Dendritic cell treated with granulocyte-macrophage colony-stimulating factor and Interleukin-4, amounts not matched to agents 40 ng/mL and 50 ng/mL, for 4 days (primary cell): ENCODE results near the gene OTOGL.
"Not testable (repeated sequence)": the region's sequence is repeated elsewhere in the genome, so short reads cannot be mapped to it uniquely, and the experiment has no call there.

Experiments
- H3K27ac Mint-ChIP-seq: one replicate; pipeline ENCODE4 v1.8.0; 2022; ENCODE audit warnings: mild to moderate bottlenecking, mixed read lengths
- H3K27me3 Mint-ChIP-seq: one replicate; pipeline ENCODE4 v1.8.0; 2022; ENCODE audit warnings: mild to moderate bottlenecking, mixed read lengths
- H3K36me3 Mint-ChIP-seq: one replicate; pipeline ENCODE4 v1.8.0; 2022; ENCODE audit warnings: low read depth, mixed read lengths
- H3K4me1 Mint-ChIP-seq: one replicate; pipeline ENCODE4 v1.8.0; 2022; ENCODE audit warnings: low read depth, mixed read lengths
- H3K4me3 Mint-ChIP-seq: one replicate; pipeline ENCODE4 v1.8.0; 2022; ENCODE audit warnings: mild to moderate bottlenecking, moderate library complexity, mixed read lengths
- H3K9me3 Mint-ChIP-seq: one replicate; pipeline ENCODE4 v1.8.0; 2022; ENCODE audit warnings: mixed read lengths
- intact Hi-C: fragments of 100-400 bp; cut with micrococcal nuclease; formaldehyde crosslinking; loops from one replicate; pipeline ENCODE4 v1.15.0; 2022

OTOGL gene

GRCh38 chr12:80269803-80270552, 170.6 kb downstream of the OTOGL start:
- Mint-ChIP-seq H3K27me3 (no peaks in the 10 kb centered on the region), H3K9me3 (no peaks in the 10 kb centered on the region), H3K27ac (no peak overlapping the region), H3K36me3 (no peaks in the 10 kb centered on the region), H3K4me1 (no peaks in the 10 kb centered on the region), H3K4me3 (no peak overlapping the region)
- intact Hi-C loops, result loop anchor here (5.0 kb wide), 1 partner anchor 713 kb away; no protein-coding TSS in a partner anchor

DNA sequence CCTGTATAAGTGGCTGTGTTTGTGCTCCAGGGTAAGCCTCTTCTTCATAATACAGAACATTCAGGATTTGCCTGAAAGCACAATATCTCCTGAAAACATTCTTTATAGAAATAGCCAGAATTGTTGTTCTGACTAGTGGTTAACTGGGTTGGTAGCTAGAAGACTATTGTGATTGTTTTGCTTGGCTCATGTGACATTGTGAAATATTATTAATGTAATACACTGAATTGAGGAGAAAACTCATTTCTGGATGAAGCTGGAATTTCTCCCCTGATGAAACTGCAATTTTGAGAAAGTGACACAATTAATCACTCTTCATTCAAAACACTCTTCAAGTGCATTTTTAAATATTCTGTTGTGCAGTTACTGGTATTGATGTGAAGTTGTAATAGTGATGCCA, 172.4 kb downstream of the OTOGL start:
- no peak overlapping the region for H3K27ac Mint-ChIP-seq
- H3K27me3 Mint-ChIP-seq, result no peaks in the 10 kb centered on the region
- no peaks in the 10 kb centered on the region for H3K36me3 Mint-ChIP-seq
- H3K4me3 Mint-ChIP-seq, result no peak overlapping the region
- H3K9me3 Mint-ChIP-seq, result no peaks in the 10 kb centered on the region
- intact Hi-C loops, result no loop called here
- H3K4me1 Mint-ChIP-seq, result no peaks in the 10 kb centered on the region

DNA sequence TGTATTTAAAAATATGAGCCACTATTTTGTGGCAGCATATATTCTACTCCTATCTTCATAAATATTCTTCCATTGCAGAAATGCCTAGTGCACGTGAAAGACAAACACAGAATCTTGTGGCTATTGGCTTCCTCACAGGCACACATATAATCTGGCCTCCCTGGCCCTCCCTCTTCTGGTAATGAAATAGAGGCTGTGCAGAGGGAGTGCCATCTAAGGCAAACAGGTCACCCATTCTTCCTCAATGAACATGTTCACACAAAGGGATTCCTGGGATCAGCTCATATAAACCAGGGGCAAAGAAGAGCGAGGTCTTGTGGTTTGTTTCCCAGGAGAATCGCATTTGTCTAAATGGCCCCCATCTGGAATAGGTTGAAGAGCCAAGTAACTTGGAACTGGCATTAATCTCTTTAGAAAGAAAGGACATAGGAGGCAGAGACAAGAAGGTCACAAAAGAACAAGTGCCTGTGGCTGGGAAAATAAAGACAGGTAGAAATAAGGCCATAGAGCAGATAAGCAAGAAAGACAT, 173.1 kb downstream of the OTOGL start:
- Mint-ChIP-seq H3K9me3 (no peaks in the 10 kb centered on the region), H3K27ac (no peak overlapping the region), H3K27me3 (no peaks in the 10 kb centered on the region), H3K36me3 (no peaks in the 10 kb centered on the region), H3K4me1 (no peaks in the 10 kb centered on the region), H3K4me3 (no peak overlapping the region)
- intact Hi-C loops, result no loop called here

DNA sequence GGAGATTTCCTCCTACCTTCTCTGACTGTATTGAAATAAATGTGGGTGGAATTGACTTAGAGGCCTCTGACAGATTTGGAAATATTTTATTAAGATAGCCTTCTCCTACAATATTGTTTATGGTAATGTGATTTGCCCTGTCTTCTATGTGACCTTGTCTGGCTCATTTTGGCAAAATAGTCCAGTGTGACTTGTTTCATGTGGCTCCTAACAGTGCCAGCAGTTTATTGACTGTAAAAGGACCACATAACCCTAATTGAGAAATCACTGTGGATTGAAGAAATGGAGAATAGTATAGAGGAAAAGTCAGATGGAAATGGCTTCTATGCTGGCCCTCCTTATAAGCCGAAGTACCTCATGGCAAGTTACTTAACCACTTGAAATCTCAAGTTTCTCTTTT, 173.8 kb downstream of the OTOGL start:
- Mint-ChIP-seq H3K36me3 (no peaks in the 10 kb centered on the region), H3K27ac (no peak overlapping the region), H3K9me3 (no peaks in the 10 kb centered on the region), H3K27me3 (no peaks in the 10 kb centered on the region), H3K4me1 (no peaks in the 10 kb centered on the region), H3K4me3 (no peak overlapping the region)
- intact Hi-C loops, result no loop called here

DNA sequence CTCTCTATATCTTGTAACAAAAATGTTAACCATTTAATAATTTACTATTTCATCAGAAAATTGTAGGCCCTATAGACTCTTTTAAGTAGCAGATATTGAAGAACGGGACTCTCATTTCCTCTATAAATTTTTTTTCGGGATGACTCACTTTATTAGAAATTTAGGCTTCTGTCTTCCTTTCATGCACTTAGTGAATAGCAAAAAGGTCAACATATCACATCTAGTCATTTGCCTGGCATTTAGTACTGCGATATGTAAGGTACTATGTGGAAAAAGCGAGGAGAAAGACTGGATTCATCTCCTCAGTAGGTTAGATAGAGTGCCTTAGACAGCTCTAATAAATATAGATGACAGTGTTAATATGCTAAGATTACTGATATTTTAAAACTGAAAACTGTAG, 178.4 kb downstream of the OTOGL start:
- Mint-ChIP-seq H3K9me3 (no peaks in the 10 kb centered on the region), H3K4me1 (no peaks in the 10 kb centered on the region), H3K27ac (no peak overlapping the region), H3K4me3 (no peak overlapping the region), H3K27me3 (no peaks in the 10 kb centered on the region), H3K36me3 (no peaks in the 10 kb centered on the region)
- intact Hi-C loops, result no loop called here

DNA sequence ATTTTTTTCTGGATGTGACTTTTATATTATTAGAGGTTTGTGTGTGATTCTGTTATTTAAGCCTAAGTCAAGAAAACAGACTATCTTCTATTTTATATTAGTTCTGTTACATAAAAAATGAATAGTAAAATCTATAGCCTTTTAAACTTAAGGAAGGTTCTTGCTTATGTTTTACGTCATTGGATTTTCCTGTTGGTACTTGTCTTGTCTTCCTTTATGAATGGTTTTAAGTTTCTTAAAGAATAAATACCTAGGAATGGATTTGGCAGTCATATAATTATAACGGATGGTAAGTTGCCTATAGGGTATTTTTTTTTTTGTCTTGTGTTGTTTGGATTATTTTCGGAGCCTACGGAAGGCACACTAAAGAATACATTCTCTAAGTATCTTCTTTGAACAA, 182.9 kb downstream of the OTOGL start:
- intact Hi-C loops, result no loop called here
- no peaks in the 10 kb centered on the region for H3K27me3 Mint-ChIP-seq
- H3K36me3 Mint-ChIP-seq, result no peaks in the 10 kb centered on the region
- peaks cover 10% of the 10 kb centered on the region for H3K9me3 Mint-ChIP-seq
- no peak overlapping the region for H3K27ac Mint-ChIP-seq
- no peak overlapping the region for H3K4me3 Mint-ChIP-seq
- H3K4me1 Mint-ChIP-seq, result no peaks in the 10 kb centered on the region

DNA sequence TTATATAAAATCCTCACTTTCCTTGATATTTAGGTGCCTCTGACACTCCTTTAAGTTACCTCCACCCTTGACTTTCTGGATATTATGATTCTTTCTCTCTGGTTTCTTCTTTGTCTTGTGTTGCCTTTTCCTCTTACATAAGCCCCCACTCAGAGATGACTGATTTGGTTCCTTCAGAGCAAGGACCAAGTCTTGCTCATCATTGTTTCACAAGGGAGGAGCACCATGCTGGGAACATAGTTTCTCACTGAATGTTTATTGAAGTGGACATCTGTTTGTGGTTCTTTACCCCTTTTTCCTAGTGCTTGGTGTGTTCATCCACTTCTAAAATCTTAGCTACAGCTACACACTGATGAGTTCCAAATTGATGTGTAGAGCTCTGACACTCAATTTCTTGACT, 183.4 kb downstream of the OTOGL start:
- no peak overlapping the region for H3K27ac Mint-ChIP-seq
- H3K36me3 Mint-ChIP-seq, result no peaks in the 10 kb centered on the region
- H3K4me3 Mint-ChIP-seq, result no peak overlapping the region
- no peaks in the 10 kb centered on the region for H3K4me1 Mint-ChIP-seq
- intact Hi-C loops, result no loop called here
- H3K9me3 Mint-ChIP-seq, result peaks cover 10% of the 10 kb centered on the region
- H3K27me3 Mint-ChIP-seq, result no peaks in the 10 kb centered on the region

GRCh38 chr12:80291108-80291754, 191.9 kb downstream of the OTOGL start:
- no peak overlapping the region for H3K4me3 Mint-ChIP-seq
- peaks cover 21% of the 10 kb centered on the region for H3K9me3 Mint-ChIP-seq
- H3K27me3 Mint-ChIP-seq, result no peaks in the 10 kb centered on the region
- H3K36me3 Mint-ChIP-seq, result no peaks in the 10 kb centered on the region
- H3K4me1 Mint-ChIP-seq, result no peaks in the 10 kb centered on the region
- H3K27ac Mint-ChIP-seq, result no peak overlapping the region
- intact Hi-C loops, result no loop called here

GRCh38 chr12:80293347-80293746, 194.0 kb downstream of the OTOGL start:
- Mint-ChIP-seq H3K4me1 (no peaks in the 10 kb centered on the region), H3K9me3 (peaks cover 10% of the 10 kb centered on the region), H3K4me3 (no peak overlapping the region), H3K27ac (no peak overlapping the region), H3K27me3 (no peaks in the 10 kb centered on the region), H3K36me3 (no peaks in the 10 kb centered on the region)
- intact Hi-C loops, result no loop called here

DNA sequence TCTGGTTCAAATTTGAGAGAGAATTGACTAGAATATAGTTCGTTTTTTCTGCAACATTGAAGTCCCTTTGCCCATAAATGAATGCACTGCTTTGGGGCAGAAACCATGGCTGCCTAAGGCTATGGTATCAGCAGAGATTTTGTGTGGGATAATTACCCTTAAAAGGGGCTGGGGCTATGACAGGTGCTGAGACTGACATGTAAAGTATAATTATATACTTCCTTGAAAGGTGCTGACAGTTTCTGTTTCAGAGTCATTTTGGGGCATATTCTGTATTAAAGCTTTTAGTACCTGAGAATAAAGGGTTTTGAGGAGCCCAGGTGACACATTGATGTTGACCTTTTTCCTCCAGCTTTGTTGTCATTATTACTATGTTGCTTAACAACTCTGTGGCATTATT, 194.4 kb downstream of the OTOGL start:
- Mint-ChIP-seq H3K9me3 (peaks cover 6% of the 10 kb centered on the region), H3K36me3 (no peaks in the 10 kb centered on the region), H3K4me3 (no peak overlapping the region), H3K4me1 (no peaks in the 10 kb centered on the region), H3K27ac (no peak overlapping the region), H3K27me3 (no peaks in the 10 kb centered on the region)
- intact Hi-C loops, result no loop called here

- no peaks in the 10 kb centered on the region for H3K27me3 Mint-ChIP-seq
- no peak overlapping the region for H3K27ac Mint-ChIP-seq
- H3K9me3 Mint-ChIP-seq, result no peaks in the 10 kb centered on the region
- H3K4me1 Mint-ChIP-seq, result no peaks in the 10 kb centered on the region
- no peak overlapping the region for H3K4me3 Mint-ChIP-seq
- intact Hi-C loops, result no loop called here
- H3K36me3 Mint-ChIP-seq, result no peaks in the 10 kb centered on the region
These were observed 199.9 kb downstream of the OTOGL start for GRCh38 chr12:80299219-80299618.

- Mint-ChIP-seq H3K27ac (no peak overlapping the region), H3K27me3 (no peaks in the 10 kb centered on the region), H3K36me3 (no peaks in the 10 kb centered on the region), H3K4me1 (no peaks in the 10 kb centered on the region), H3K4me3 (no peak overlapping the region), H3K9me3 (no peaks in the 10 kb centered on the region)
- intact Hi-C loops, result no loop called here
These were observed 200.6 kb downstream of the OTOGL start for GRCh38 chr12:80299976-80300375.

DNA sequence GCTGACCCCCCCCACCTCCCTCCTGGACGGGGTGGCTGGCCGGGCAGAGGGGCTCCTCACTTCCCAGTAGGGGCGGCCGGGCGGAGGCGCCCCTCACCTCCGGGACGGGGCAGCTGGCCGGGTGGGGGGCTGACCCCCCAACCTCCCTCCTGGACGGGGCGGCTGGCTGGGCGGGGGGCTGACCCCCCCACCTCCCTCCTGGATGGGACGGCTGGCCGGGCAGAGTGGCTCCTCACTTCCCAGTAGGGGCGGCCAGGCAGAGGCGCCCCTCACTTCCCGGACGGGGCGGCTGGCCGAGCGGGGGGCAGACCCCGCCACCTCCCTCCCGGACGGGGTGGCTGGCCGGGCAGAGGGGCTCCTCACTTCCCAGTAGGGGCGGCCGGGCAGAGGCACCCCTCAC, 208.1 kb downstream of the OTOGL start:
- H3K36me3 Mint-ChIP-seq, intact Hi-C loops, H3K4me3 Mint-ChIP-seq, H3K9me3 Mint-ChIP-seq, H3K27ac Mint-ChIP-seq, H3K4me1 Mint-ChIP-seq, H3K27me3 Mint-ChIP-seq: not testable (repeated sequence)

GRCh38 chr12:80313209-80313608, 213.9 kb downstream of the OTOGL start:
- no peak overlapping the region for H3K4me3 Mint-ChIP-seq
- no peaks in the 10 kb centered on the region for H3K4me1 Mint-ChIP-seq
- H3K27me3 Mint-ChIP-seq, result no peaks in the 10 kb centered on the region
- no peak overlapping the region for H3K27ac Mint-ChIP-seq
- H3K36me3 Mint-ChIP-seq, result no peaks in the 10 kb centered on the region
- H3K9me3 Mint-ChIP-seq, result no peaks in the 10 kb centered on the region
- intact Hi-C loops, result no loop called here

- Mint-ChIP-seq H3K27me3 (no peaks in the 10 kb centered on the region), H3K36me3 (no peaks in the 10 kb centered on the region), H3K4me1 (no peaks in the 10 kb centered on the region), H3K27ac (no peak overlapping the region), H3K9me3 (no peaks in the 10 kb centered on the region), H3K4me3 (no peak overlapping the region)
- intact Hi-C loops, result no loop called here
These were observed 215.4 kb downstream of the OTOGL start for GRCh38 chr12:80314741-80315140.
